H1 (cell line): ENCODE results near the gene CDC5L. TPM values are rescaled to one million over a fixed set of nuclear protein-coding genes. Genes with fewer than 3 reads are reported as not detected.

ENCODE experiments used
- CTCF ChIA-PET: fragments of 300-600 bp; sonication (Branson Sonifier 250); formaldehyde crosslinking; loops from one replicate; lab custom pipeline; 2021; ENCODE audit not compliant: partially characterized antibody; lab: Charles Lee
- POLR2A ChIA-PET: fragments of 300-600 bp; sonication (Branson Sonifier 250); formaldehyde crosslinking; loops from one replicate; lab custom pipeline; 2021; ENCODE audit warnings: inconsistent platforms; ENCODE audit not compliant: partially characterized antibody; lab: Charles Lee
- DNase-seq, 2 experiments: peaks; one replicate each; pipeline versions ENCODE4 v3.0.0 to v3.0.0-alpha.2; 2010 to 2022; ENCODE audit warnings: low spot score in 2 of 2, low read depth in 1 of 2, mixed read lengths in 1 of 2
- FAIRE-seq: peaks from 2 replicates; lab custom pipeline; 2011; peaks lifted over from hg19 to GRCh38; lab: Jason Lieb, UNC
- H2AFZ ChIP-seq: 2 replicates; pipeline ENCODE4 v1.8.1; 2012; ENCODE audit warnings: low read length, inconsistent platforms
- H2AK5ac ChIP-seq: 2 replicates; pipeline ENCODE4 v1.6.1; 2013; ENCODE audit warnings: low read depth, low read length
- H2BK120ac ChIP-seq: replicated peaks from 2 replicates; pipeline ENCODE3; 2013; ENCODE audit warnings: low read depth, low read length, inconsistent platforms
- H2BK12ac ChIP-seq: 2 replicates; pipeline ENCODE4 v1.6.1; 2013; ENCODE audit warnings: low read depth, low read length
- H2BK15ac ChIP-seq: 2 replicates; pipeline ENCODE4 v1.6.1; 2013; ENCODE audit warnings: low read length
- H2BK20ac ChIP-seq: 2 replicates; pipeline ENCODE4 v1.6.1; 2013; ENCODE audit warnings: low read length
- H2BK5ac ChIP-seq: 2 replicates; pipeline ENCODE4 v1.6.1; 2013; ENCODE audit warnings: low read depth, low read length
- H3K14ac ChIP-seq: 2 replicates; pipeline ENCODE4 v1.6.1; 2013; ENCODE audit warnings: inconsistent platforms; ENCODE audit not compliant: insufficient read length
- H3K18ac ChIP-seq: 2 replicates; pipeline ENCODE4 v1.6.1; 2013; ENCODE audit warnings: low read length; ENCODE audit errors: extremely low read depth
- H3K23ac ChIP-seq: 2 replicates; pipeline ENCODE4 v1.6.1; 2013; ENCODE audit warnings: inconsistent platforms; ENCODE audit not compliant: insufficient read length
- H3K23me2 ChIP-seq: 2 replicates; pipeline ENCODE4 v1.6.1; 2013; ENCODE audit warnings: low read depth, low read length
- H3K27ac ChIP-seq: 2 replicates; pipeline ENCODE4 v1.6.1; 2011; ENCODE audit warnings: low read depth, low read length, inconsistent platforms
- H3K27me3 ChIP-seq, 4 experiments: replicated peaks in 1 of 4; 1 replicate in 1 of 4; 2 replicates in 3 of 4; pipeline versions ENCODE4 v1.6.1 to v1.8.1; 2011 to 2013; ENCODE audit warnings: low read length in 3 of 4, mild to moderate bottlenecking in 3 of 4, inconsistent platforms in 2 of 4, mixed read lengths in 2 of 4, moderate library complexity in 1 of 4; ENCODE audit not compliant: control insufficient read depth in 3 of 4, insufficient read depth in 3 of 4; ENCODE audit errors: extremely low read depth in 1 of 4
- H3K36me3 ChIP-seq, 4 experiments: 2 replicates each; pipeline versions ENCODE4 v1.6.1 to v1.8.1; 2011 to 2013; ENCODE audit warnings: mild to moderate bottlenecking in 4 of 4, low read length in 3 of 4, moderate library complexity in 2 of 4, control low read depth in 1 of 4, inconsistent platforms in 1 of 4; ENCODE audit not compliant: insufficient read depth in 4 of 4, control insufficient read depth in 2 of 4
- H3K4ac ChIP-seq: replicated peaks from 2 replicates; pipeline ENCODE3; 2013; ENCODE audit warnings: low read length, low read depth, mixed read lengths, inconsistent platforms; ENCODE audit not compliant: insufficient read length
- H3K4me1 ChIP-seq, 4 experiments: replicated peaks in 1 of 4; 1 replicate in 1 of 4; 2 replicates in 3 of 4; pipeline versions ENCODE4 v1.6.1 to v1.8.1; 2011 to 2013; ENCODE audit warnings: low read length in 3 of 4, inconsistent platforms in 2 of 4, mixed read lengths in 1 of 4; ENCODE audit not compliant: insufficient read depth in 4 of 4, control insufficient read depth in 3 of 4
- H3K4me2 ChIP-seq, 2 experiments: 2 replicates each; pipeline versions ENCODE4 v1.6.1 to v1.8.1; 2011 to 2013; ENCODE audit warnings: low read depth in 2 of 2, low read length in 2 of 2, control low read depth in 1 of 2, inconsistent platforms in 1 of 2, mild to moderate bottlenecking in 1 of 2; ENCODE audit not compliant: insufficient read depth in 1 of 2
- H3K4me3 ChIP-seq, 4 experiments: fragments of 200-600, 300-600 bp in 1 of 4; sonication (generic), shearing (Covaris generic), sonication (Bioruptor Twin) in 1 of 4; 2 replicates each; pipeline versions ENCODE4 v1.5.1 to v1.8.1; 2011 to 2016; ENCODE audit warnings: low read length in 4 of 4, low read depth in 3 of 4, control low read depth in 2 of 4, inconsistent platforms in 2 of 4, mild to moderate bottlenecking in 2 of 4, mixed read lengths in 1 of 4, moderate library complexity in 1 of 4; ENCODE audit not compliant: insufficient read depth in 2 of 4; ENCODE audit errors: extremely low read depth in 1 of 4
- H3K56ac ChIP-seq: replicated peaks from 2 replicates; pipeline ENCODE3; 2013; ENCODE audit warnings: low read depth, mild to moderate bottlenecking, mixed read lengths, low read length, inconsistent platforms; ENCODE audit not compliant: insufficient read length
- H3K79me1 ChIP-seq: 2 replicates; pipeline ENCODE4 v1.6.1; 2013; ENCODE audit warnings: low read depth, low read length, control low read depth
- H3K79me2 ChIP-seq, 2 experiments: 2 replicates each; pipeline versions ENCODE4 v1.6.1 to v1.8.1; 2012 to 2013; ENCODE audit warnings: low read length in 2 of 2, mild to moderate bottlenecking in 2 of 2, inconsistent platforms in 1 of 2; ENCODE audit not compliant: insufficient read depth in 2 of 2, control insufficient read depth in 1 of 2
- H3K9ac ChIP-seq, 4 experiments: replicated peaks in 1 of 4; 1 replicate in 1 of 4; 2 replicates in 3 of 4; pipeline versions ENCODE4 v1.6.1 to v1.8.1; 2011 to 2013; ENCODE audit warnings: low read depth in 3 of 4, low read length in 3 of 4, control low read depth in 2 of 4, mild to moderate bottlenecking in 2 of 4, moderate library complexity in 2 of 4, inconsistent platforms in 1 of 4; ENCODE audit errors: extremely low read depth in 1 of 4
- H3K9me3 ChIP-seq, 2 experiments: 2 replicates each; pipeline versions ENCODE4 v1.6.1 to v1.8.1; 2012 to 2013; ENCODE audit warnings: mild to moderate bottlenecking in 2 of 2, moderate library complexity in 2 of 2, control low read depth in 1 of 2, inconsistent platforms in 1 of 2, low read depth in 1 of 2, low read length in 1 of 2, mixed read lengths in 1 of 2; ENCODE audit not compliant: insufficient read depth in 2 of 2
- H4K20me1 ChIP-seq, 2 experiments: replicated peaks in 1 of 2; 2 replicates each; pipeline versions ENCODE3 to v1.8.1; 2011 to 2013; ENCODE audit warnings: inconsistent platforms in 2 of 2, low read length in 2 of 2, mild to moderate bottlenecking in 1 of 2; ENCODE audit not compliant: insufficient read depth in 2 of 2, control insufficient read depth in 1 of 2
- H4K5ac ChIP-seq: 2 replicates; pipeline ENCODE4 v1.6.1; 2013; ENCODE audit warnings: low read length, low read depth, mixed read lengths, inconsistent platforms; ENCODE audit not compliant: insufficient read length
- H4K8ac ChIP-seq: 2 replicates; pipeline ENCODE4 v1.8.0; 2013; ENCODE audit warnings: mild to moderate bottlenecking, moderate library complexity, low read length, inconsistent platforms; ENCODE audit not compliant: insufficient read depth; ENCODE audit errors: extremely low read depth
- H4K91ac ChIP-seq: replicated peaks from 2 replicates; pipeline ENCODE3; 2013; ENCODE audit warnings: low read length, mixed read lengths, inconsistent platforms; ENCODE audit not compliant: insufficient read length
- BCL11A ChIP-seq, 2 experiments: IDR thresholded peaks; one replicate each; pipeline ENCODE4 v1.6.1; 2011; ENCODE audit warnings: low read depth in 2 of 2, low read length in 2 of 2, mild to moderate bottlenecking in 2 of 2
- HDAC6 ChIP-seq: IDR thresholded peaks from one replicate; pipeline ENCODE4 v1.7.1; 2012; ENCODE audit warnings: low read depth, mild to moderate bottlenecking, inconsistent platforms, low read length, moderate library complexity
- KDM4A ChIP-seq: IDR thresholded peaks from one replicate; pipeline ENCODE4 v1.7.1; 2012; ENCODE audit warnings: low read depth, mild to moderate bottlenecking, moderate library complexity, low read length, inconsistent platforms; ENCODE audit not compliant: severe bottlenecking
- POLR2A ChIP-seq, 2 experiments: IDR thresholded peaks; 1 replicate in 1 of 2; 2 replicates in 1 of 2; pipeline ENCODE4 v1.6.1; 2011; ENCODE audit warnings: low read depth in 2 of 2, low read length in 2 of 2, mild to moderate bottlenecking in 2 of 2; ENCODE audit errors: control extremely low read depth in 1 of 2
- RNF2 ChIP-seq: fragments of 200-900, 300-1000 bp; sonication (generic); IDR thresholded peaks from 2 replicates; pipeline ENCODE4 v1.7.1; 2016; ENCODE audit warnings: borderline replicate concordance, low read depth, mild to moderate bottlenecking, antibody characterized with exemption, low read length; ENCODE audit not compliant: poor library complexity, severe bottlenecking; ENCODE audit errors: missing control alignments
- SIRT6 ChIP-seq: IDR thresholded peaks from one replicate; pipeline ENCODE4 v1.7.1; 2012; ENCODE audit warnings: low read length, inconsistent platforms
- SP2 ChIP-seq: IDR thresholded peaks from 2 replicates; pipeline ENCODE4 v1.6.1; 2012; ENCODE audit warnings: mild to moderate bottlenecking, low read length, inconsistent platforms
- SP4 ChIP-seq: IDR thresholded peaks from 2 replicates; pipeline ENCODE4 v1.6.1; 2012; ENCODE audit warnings: low read length, inconsistent platforms
- TBP ChIP-seq: IDR thresholded peaks from 2 replicates; pipeline ENCODE4 v1.6.1; 2011; ENCODE audit warnings: low read depth, low read length, improper control_type of control experiment
- TEAD4 ChIP-seq: IDR thresholded peaks from 2 replicates; pipeline ENCODE4 v1.6.1; 2012; ENCODE audit warnings: low read depth, low read length, inconsistent platforms, mixed read lengths
- WGBS, 2 experiments: shearing (Covaris generic) in 1 of 2; methylation state at CpG; one replicate each; pipeline versions ENCODE4 v1.1.6 to v1.1.7; 2013 to 2015; ENCODE audit warnings: low lambda C conversion rate in 2 of 2, mixed read lengths in 2 of 2, inconsistent platforms in 1 of 2, low coverage in 1 of 2, missing lambda C conversion rate in 1 of 2; ENCODE audit not compliant: insufficient replicate concordance in 2 of 2, insufficient coverage in 1 of 2, insufficient read length in 1 of 2; ENCODE audit errors: extremely low coverage in 1 of 2, missing lambda C conversion rate in 1 of 2; 5-methylcytosine and 5-hydroxymethylcytosine counted together
- polyA plus RNA-seq, 7 experiments: library from polyadenylated mRNA; depleted of rRNA in 3 of 7; stranded (reverse) in 5 of 7; unstranded in 2 of 7; fragments of >200 nt in 5 of 7; fragments of 200-250 nt in 2 of 7; gene quantifications; 1 replicate in 5 of 7; 2 replicates in 1 of 7; 4 replicates in 1 of 7; pipeline versions ENCODE4 v1.2.1 to v1.2.3, GENCODE V29; 2011 to 2013; ENCODE audit warnings: missing spikeins in 2 of 7, mixed read lengths in 2 of 7
- total RNA-seq: library from RNA; stranded (reverse); fragmentation: NEBNext Ultra II Directional; extraction: Animal tissue kit (Norgen Biotek cat#: 25700); gene quantifications from 2 replicates; pipeline ENCODE4 v1.2.1, GENCODE V29; 2021
- TF ChIP-seq, protein P1 (sequence below): IDR thresholded peaks from 2 replicates; pipeline ENCODE4 v1.6.1; 2011; ENCODE audit warnings: low read depth, mild to moderate bottlenecking, low read length; ENCODE audit not compliant: insufficient read depth
- TF ChIP-seq, protein P2 (sequence below), 3 experiments: IDR thresholded peaks; 1 replicate in 2 of 3; 2 replicates in 1 of 3; pipeline versions ENCODE4 v1.5.1 to v1.6.1; 2011; ENCODE audit warnings: low read length in 3 of 3, mild to moderate bottlenecking in 3 of 3, inconsistent platforms in 2 of 3, low read depth in 1 of 3, moderate library complexity in 1 of 3; ENCODE audit not compliant: insufficient read depth in 1 of 3; ENCODE audit errors: control extremely low read depth in 1 of 3

CDC5L gene
- total and polyA plus RNA-seq, 2 of the 8 experiments (the other 6 are each of a cell fraction or from before 2014, with no cell fraction given) = 8.4 to 32.8 TPM

DNA sequence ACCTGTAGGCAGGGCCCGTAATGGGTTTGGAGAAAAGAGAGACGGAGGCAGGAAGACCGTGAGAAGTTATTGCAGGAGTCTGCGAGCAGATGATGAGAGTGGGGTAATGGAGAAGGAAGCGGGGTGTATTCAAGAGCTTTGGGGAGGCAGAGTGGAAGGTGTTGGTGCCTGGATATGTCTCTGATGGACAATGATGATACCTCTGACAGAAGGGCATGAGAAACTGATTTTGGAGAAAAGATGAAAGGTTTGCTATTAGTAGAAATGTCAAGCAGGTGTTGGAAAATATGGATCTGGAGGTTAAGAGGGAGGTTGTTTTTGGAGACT, 69.4 kb downstream of the CDC5L start:
- CTCF ChIA-PET = interaction anchor here (0.7 to 3.3 kb wide), 11 partner anchors 8 to 189 kb away, joined by 3 to 18 read pairs (median 9); no protein-coding TSS in a partner anchor
- H2AFZ ChIP-seq = no peak overlapping the region

More for the DNA sequence above, 69.4 kb downstream of the CDC5L start:
- no peaks in the 10 kb centered on the region; the same call in 1 of the 2 replicates for H3K79me1 ChIP-seq
- DNase-seq = no peak
- no peak overlapping the region for H2BK120ac ChIP-seq
- H3K23ac ChIP-seq = no peak overlapping the region
- H3K9me3 ChIP-seq = no peaks in the 10 kb centered on the region
- no peak overlapping the region for H2BK5ac ChIP-seq
- no peaks in the 10 kb centered on the region for H3K79me2 ChIP-seq
- no peak overlapping the region for H4K5ac ChIP-seq
- H3K4me2 ChIP-seq = no peak overlapping the region
- H2BK12ac ChIP-seq = no peak overlapping the region
- H2AK5ac ChIP-seq = no peak overlapping the region
- 88% methylated on average over 5 of the region's 5 CpGs; no CpG with 5 or more reads in 1 of the 2 experiments for WGBS, 2 experiments
- no peak overlapping the region for H3K18ac ChIP-seq
- no peak overlapping the region for H3K56ac ChIP-seq
- no peaks in the 10 kb centered on the region; a peak in 1 of 8 replicates for H3K36me3 ChIP-seq
- H3K27ac ChIP-seq = no peak overlapping the region
- no peak for TF ChIP-seq BCL11A (IDR thresholded peaks at IDR 0.05; ENCODE audit: low read depth in 2 of 2, low read length in 2 of 2)
- TF ChIP-seq POLR2A (IDR thresholded peaks at IDR 0.05; ENCODE audit: control extremely low read depth in 1 of 2, low read depth in 2 of 2, low read length in 2 of 2) = no peak
- no peak for TF ChIP-seq HDAC6
- TF ChIP-seq, protein P1, sequence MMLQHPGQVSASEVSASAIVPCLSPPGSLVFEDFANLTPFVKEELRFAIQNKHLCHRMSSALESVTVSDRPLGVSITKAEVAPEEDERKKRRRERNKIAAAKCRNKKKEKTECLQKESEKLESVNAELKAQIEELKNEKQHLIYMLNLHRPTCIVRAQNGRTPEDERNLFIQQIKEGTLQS = no peak
- no peak for TF ChIP-seq TBP
- no peak for TF ChIP-seq RNF2
- TF ChIP-seq KDM4A = no peak
- TF ChIP-seq SIRT6 = no peak
- TF ChIP-seq, protein P2, sequence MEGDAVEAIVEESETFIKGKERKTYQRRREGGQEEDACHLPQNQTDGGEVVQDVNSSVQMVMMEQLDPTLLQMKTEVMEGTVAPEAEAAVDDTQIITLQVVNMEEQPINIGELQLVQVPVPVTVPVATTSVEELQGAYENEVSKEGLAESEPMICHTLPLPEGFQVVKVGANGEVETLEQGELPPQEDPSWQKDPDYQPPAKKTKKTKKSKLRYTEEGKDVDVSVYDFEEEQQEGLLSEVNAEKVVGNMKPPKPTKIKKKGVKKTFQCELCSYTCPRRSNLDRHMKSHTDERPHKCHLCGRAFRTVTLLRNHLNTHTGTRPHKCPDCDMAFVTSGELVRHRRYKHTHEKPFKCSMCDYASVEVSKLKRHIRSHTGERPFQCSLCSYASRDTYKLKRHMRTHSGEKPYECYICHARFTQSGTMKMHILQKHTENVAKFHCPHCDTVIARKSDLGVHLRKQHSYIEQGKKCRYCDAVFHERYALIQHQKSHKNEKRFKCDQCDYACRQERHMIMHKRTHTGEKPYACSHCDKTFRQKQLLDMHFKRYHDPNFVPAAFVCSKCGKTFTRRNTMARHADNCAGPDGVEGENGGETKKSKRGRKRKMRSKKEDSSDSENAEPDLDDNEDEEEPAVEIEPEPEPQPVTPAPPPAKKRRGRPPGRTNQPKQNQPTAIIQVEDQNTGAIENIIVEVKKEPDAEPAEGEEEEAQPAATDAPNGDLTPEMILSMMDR (IDR thresholded peaks at IDR 0.05; ENCODE audit: control extremely low read depth in 1 of 3, insufficient read depth in 1 of 3, low read depth in 1 of 3, low read length in 3 of 3) = no peak
- no peak for TF ChIP-seq SP4
- no peak for TF ChIP-seq SP2
- no peak for TF ChIP-seq TEAD4
- TF ChIP-seq, all 59 proteins: peak for 0
- no peak overlapping the region for H3K4ac ChIP-seq
- H3K23me2 ChIP-seq = no peaks in the 10 kb centered on the region; the same call in 1 of the 2 replicates
- no peak overlapping the region for H4K8ac ChIP-seq
- POLR2A ChIA-PET = interaction anchor here (1.2 kb wide), 1 partner anchor 9 kb away, joined by 5 read pairs; no protein-coding TSS in a partner anchor
- H4K20me1 ChIP-seq = no peaks in the 10 kb centered on the region
- H2BK20ac ChIP-seq = no peak overlapping the region
- H4K91ac ChIP-seq = no peak overlapping the region
- no peak overlapping the region for H2BK15ac ChIP-seq
- H3K4me3 ChIP-seq = no peak overlapping the region
- peaks cover 0 to 2% (median under 1%) of the 10 kb centered on the region in 4 experiments; a peak in 2 of 7 replicates for H3K4me1 ChIP-seq
- no peak for FAIRE-seq
- no peak overlapping the region for H3K9ac ChIP-seq
- H3K14ac ChIP-seq = no peak overlapping the region
- H3K27me3 ChIP-seq = no peaks in the 10 kb centered on the region
